ENCODE data around the gene GGTLC2. TPM values are rescaled to one million over a fixed set of nuclear protein-coding genes. Genes with fewer than 3 reads are reported as not detected.
"Not testable (repeated sequence)": the region's sequence is repeated elsewhere in the genome, so short reads cannot be mapped to it uniquely, and the experiment has no call there.

The GGTLC2 gene
- total RNA-seq = not detected

DNA sequence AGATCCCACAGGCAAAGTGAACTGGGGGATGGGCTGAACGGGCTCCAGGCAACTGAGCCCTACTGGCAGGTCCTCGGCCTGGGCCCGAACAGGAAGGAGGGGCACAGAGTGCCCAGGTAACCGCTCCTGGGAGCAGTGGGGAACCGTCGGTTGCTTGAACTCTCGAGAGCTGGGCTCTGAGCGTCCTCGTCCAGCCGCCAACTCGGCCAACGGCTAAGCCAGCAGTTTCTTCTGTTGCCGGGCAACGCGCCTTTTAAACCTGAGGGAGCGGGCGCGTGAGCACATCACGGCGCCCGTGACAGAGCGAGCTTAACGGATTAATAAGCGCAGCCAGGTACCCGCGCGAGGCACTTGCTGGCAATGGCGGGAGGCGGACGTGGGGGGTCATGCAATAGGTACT lies at the start of gene GGTLC2:
Gene GGTLC2 (plus strand): TSS at position 301 of the 400 bp plus-strand sequence. CDS start 1,732 bp downstream, outside the sequence.
- H3K4me3 ChIP-seq; ATAC-seq; in situ Hi-C loops (cut with MboI; ENCODE audit: low sequenced_read_pairs in 4 of 4); H3K4me1 ChIP-seq; H3K27ac ChIP-seq; H3K27me3 ChIP-seq; DNase-seq; intact Hi-C loops (cut with DNase I; ENCODE audit: low total_unique reads); H3K36me3 ChIP-seq; H3K9me3 ChIP-seq: not testable (repeated sequence)

DNA sequence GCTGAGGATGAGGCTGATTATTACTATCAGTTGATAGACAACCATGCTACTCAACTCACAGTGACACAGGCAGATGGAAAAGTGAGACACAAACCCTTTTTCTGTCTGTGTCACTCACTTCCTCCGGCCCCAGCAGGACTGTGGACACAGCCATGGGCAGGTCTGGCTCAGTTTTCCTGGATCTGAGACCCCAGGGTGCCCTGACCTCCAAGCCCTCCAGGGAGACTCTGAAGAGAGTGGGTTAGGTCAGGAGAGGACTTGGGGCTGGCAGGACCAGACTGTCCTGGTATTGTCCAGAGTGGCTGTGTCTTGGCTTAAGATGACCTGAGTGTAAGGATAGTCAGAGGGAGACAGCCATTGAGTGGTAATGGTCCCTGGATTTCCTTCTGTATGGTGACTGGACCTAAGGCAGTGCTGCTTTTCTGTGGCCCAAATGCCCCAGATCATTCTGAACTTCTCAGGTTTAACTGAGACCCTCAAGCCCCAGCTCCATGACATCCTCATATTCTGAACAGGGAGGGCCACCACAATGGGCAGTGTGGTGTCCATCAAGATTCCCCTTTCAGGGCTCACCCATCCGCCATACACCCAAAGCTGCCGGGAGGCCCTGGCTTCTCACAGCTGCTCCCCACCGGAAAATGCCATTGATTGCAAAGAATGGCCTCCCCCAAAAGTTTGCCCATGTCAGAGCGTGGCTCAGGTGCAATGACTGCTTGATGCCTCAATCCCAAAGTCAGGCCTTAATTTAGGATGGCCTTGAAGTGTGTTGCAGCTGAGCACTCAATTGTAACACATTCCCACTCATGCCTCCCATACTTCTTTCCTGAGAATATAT lies 49.2 kb upstream of the GGTLC2 start:
- Histone ChIP-seq H3K4me3 (no peak overlapping the region), H3K9me3 (no peaks in the 10 kb centered on the region), H3K27ac (no peak overlapping the region), H3K4me1 (no peaks in the 10 kb centered on the region), H3K27me3 (peaks cover 0 to 2% (median 0%) of the 10 kb centered on the region in 3 donors), H3K36me3 (no peaks in the 10 kb centered on the region)
- no peak for TF ChIP-seq POLR2A (IDR thresholded peaks at IDR 0.05)
- TF ChIP-seq, protein P1, sequence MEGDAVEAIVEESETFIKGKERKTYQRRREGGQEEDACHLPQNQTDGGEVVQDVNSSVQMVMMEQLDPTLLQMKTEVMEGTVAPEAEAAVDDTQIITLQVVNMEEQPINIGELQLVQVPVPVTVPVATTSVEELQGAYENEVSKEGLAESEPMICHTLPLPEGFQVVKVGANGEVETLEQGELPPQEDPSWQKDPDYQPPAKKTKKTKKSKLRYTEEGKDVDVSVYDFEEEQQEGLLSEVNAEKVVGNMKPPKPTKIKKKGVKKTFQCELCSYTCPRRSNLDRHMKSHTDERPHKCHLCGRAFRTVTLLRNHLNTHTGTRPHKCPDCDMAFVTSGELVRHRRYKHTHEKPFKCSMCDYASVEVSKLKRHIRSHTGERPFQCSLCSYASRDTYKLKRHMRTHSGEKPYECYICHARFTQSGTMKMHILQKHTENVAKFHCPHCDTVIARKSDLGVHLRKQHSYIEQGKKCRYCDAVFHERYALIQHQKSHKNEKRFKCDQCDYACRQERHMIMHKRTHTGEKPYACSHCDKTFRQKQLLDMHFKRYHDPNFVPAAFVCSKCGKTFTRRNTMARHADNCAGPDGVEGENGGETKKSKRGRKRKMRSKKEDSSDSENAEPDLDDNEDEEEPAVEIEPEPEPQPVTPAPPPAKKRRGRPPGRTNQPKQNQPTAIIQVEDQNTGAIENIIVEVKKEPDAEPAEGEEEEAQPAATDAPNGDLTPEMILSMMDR (IDR thresholded peaks at IDR 0.05 in 4 of 5, conservative IDR thresholded peaks at IDR 0.05 in 1 of 5) = no peak
- intact Hi-C loops (cut with DNase I; ENCODE audit: low total_unique reads) = no loop called here
- no peak for DNase-seq
- in situ Hi-C loops (cut with MboI; ENCODE audit: low sequenced_read_pairs in 4 of 4) = no loop called here
- ATAC-seq = no peak

DNA sequence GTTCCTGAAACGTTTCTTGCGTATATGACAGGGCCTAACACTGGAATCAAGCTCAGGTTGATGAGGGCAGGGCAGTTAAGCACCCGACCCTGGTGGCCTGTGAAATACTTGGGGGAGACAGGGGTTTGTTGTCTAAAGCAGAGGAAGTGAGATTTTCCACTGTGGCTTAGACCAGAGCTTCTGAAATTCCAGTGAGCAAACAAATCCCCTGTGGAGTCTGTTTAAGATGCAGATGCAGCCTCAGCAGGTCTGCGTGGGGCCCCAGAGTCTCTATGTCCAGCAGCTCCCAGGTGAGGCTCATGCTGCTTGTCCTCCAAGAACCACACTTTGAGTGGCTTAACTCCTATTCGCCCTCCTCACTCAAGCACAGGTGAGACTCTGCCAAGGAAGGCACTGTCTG lies 46.3 kb upstream of the GGTLC2 start:
- H3K4me3 ChIP-seq = no peak overlapping the region
- peaks cover 0 to 2% (median 0%) of the 10 kb centered on the region in 3 donors for H3K27me3 ChIP-seq
- no peak overlapping the region for H3K27ac ChIP-seq
- ATAC-seq (no peak), DNase-seq (no peak)
- H3K36me3 ChIP-seq = no peaks in the 10 kb centered on the region
- in situ Hi-C loops (cut with MboI; ENCODE audit: low sequenced_read_pairs in 4 of 4) (no loop called here), intact Hi-C loops (cut with DNase I; ENCODE audit: low total_unique reads) (no loop called here)
- H3K4me1 ChIP-seq = no peaks in the 10 kb centered on the region
- H3K9me3 ChIP-seq = no peaks in the 10 kb centered on the region
- TF ChIP-seq, protein P1 (IDR thresholded peaks at IDR 0.05 in 4 of 5, conservative IDR thresholded peaks at IDR 0.05 in 1 of 5) = no peak
- TF ChIP-seq POLR2A (IDR thresholded peaks at IDR 0.05) = no peak

DNA sequence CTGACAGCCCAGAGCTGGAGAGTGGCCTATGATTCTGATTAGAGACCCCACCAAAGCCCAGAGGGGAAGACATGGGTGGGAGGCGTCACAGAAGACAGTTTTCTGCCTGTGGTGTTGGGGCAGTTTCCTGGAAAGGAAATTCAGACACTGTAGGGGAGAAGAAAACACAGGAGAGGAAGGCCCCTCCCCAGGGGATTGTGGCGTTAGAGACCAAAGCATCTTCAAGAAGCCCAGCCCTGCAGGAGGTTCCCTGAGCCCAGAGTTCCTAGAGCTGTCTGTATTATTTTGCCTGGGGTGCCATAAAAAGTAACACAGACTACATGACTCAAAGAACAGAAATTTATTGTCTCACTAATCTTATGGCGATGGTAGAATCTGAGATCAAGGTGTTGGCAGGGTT lies 45.2 kb upstream of the GGTLC2 start:
- no peak for TF ChIP-seq POLR2A (IDR thresholded peaks at IDR 0.05)
- intact Hi-C loops (cut with DNase I; ENCODE audit: low total_unique reads) (no loop called here), in situ Hi-C loops (cut with MboI; ENCODE audit: low sequenced_read_pairs in 4 of 4) (no loop called here)
- Histone ChIP-seq H3K27ac (no peak overlapping the region), H3K4me3 (no peak overlapping the region), H3K9me3 (no peaks in the 10 kb centered on the region), H3K4me1 (no peaks in the 10 kb centered on the region), H3K36me3 (no peaks in the 10 kb centered on the region), H3K27me3 (peaks cover 0 to 2% (median 0%) of the 10 kb centered on the region in 3 donors)
- DNase-seq (no peak), ATAC-seq (no peak)

DNA sequence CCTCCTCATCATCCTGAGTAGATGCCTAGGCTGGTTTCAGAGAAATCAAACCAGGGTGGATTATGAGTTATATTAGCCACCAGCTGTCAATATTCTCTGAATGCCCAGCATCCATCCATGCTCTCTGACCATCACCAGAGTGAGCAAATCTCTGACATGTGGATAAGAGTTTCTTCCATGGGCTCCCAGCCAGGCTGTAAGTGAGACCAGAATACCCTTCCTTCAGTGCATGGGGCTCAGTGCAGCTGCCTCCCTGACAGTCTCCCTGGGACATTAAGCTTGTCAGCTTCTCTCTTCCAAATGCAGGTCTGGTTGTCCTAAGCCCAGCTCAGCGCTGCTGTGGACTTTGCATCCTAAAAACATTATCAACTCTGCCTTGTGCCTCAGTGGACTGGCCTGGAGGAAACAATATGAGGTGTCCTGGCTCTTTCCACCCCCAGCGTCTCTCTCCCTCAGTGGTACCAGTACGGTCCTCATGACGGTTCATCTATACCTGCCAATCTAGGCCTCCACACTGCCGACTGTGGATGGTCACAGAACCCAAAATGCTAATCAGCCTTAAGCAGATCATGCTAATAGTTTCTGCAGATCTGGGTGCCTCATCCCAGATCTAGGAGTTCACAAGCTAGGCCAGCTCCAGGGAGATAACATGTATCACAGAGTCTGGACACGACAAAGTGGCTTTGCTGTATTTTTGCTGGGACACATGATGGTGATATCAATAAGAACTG lies 43.7 kb upstream of the GGTLC2 start:
- DNase-seq (no peak), ATAC-seq (no peak)
- H3K9me3 ChIP-seq = no peaks in the 10 kb centered on the region
- H3K27me3 ChIP-seq = peaks cover 0 to 2% (median 0%) of the 10 kb centered on the region in 3 donors
- intact Hi-C loops (cut with DNase I; ENCODE audit: low total_unique reads) = no loop called here
- no peaks in the 10 kb centered on the region for H3K4me1 ChIP-seq
- no peaks in the 10 kb centered on the region for H3K36me3 ChIP-seq
- H3K27ac ChIP-seq = no peak overlapping the region
- in situ Hi-C loops (cut with MboI; ENCODE audit: low sequenced_read_pairs in 4 of 4) = no loop called here
- no peak overlapping the region for H3K4me3 ChIP-seq
- TF ChIP-seq, protein P1 (IDR thresholded peaks at IDR 0.05 in 4 of 5, conservative IDR thresholded peaks at IDR 0.05 in 1 of 5) = no peak
- no peak for TF ChIP-seq POLR2A (IDR thresholded peaks at IDR 0.05)
